Calu3 (cell line): Measurements from ENCODE around the gene PRKAG2. TPM values are rescaled to one million over a fixed set of nuclear protein-coding genes. Genes with fewer than 3 reads are reported as not detected.

Experiments
- BruUV-seq: library from RNA; stranded (reverse); fragments of 400-500 nt; replicated peaks from 2 replicates; lab custom pipeline; 2021; lab: Mats Ljungman, UMichigan
- CTCF ChIA-PET: fragments of 300-600 bp; sonication (Branson Sonifier 250); formaldehyde crosslinking; loops from one replicate; lab custom pipeline; 2022; ENCODE audit warnings: antibody characterized with exemption; lab: Charles Lee
- DNase-seq: peaks from one replicate; pipeline ENCODE4 v3.0.0; 2022
- H3K27ac Mint-ChIP-seq: one replicate; pipeline ENCODE4 v1.8.0; 2022; ENCODE audit warnings: mixed read lengths; ENCODE audit not compliant: unreplicated experiment
- H3K27me3 Mint-ChIP-seq: one replicate; pipeline ENCODE4 v1.8.0; 2022; ENCODE audit warnings: mixed read lengths; ENCODE audit not compliant: unreplicated experiment
- H3K36me3 Mint-ChIP-seq: one replicate; pipeline ENCODE4 v1.8.0; 2022; ENCODE audit warnings: mild to moderate bottlenecking, moderate library complexity, mixed read lengths; ENCODE audit not compliant: insufficient read depth, unreplicated experiment
- H3K4me1 Mint-ChIP-seq: one replicate; pipeline ENCODE4 v1.8.0; 2022; ENCODE audit warnings: mild to moderate bottlenecking, low read depth, mixed read lengths; ENCODE audit not compliant: unreplicated experiment
- H3K4me3 Mint-ChIP-seq: one replicate; pipeline ENCODE4 v1.8.0; 2022; ENCODE audit warnings: mild to moderate bottlenecking, low read depth, moderate library complexity, mixed read lengths; ENCODE audit not compliant: unreplicated experiment
- H3K9me3 Mint-ChIP-seq: one replicate; pipeline ENCODE4 v1.8.0; 2022; ENCODE audit warnings: low read depth, mixed read lengths; ENCODE audit not compliant: unreplicated experiment
- intact Hi-C: fragments of 100-400 bp; cut with micrococcal nuclease; formaldehyde crosslinking; loops from one replicate; pipeline ENCODE4 v1.10.0; 2022; ENCODE audit not compliant: unreplicated experiment
- total RNA-seq: library from RNA; stranded (reverse); gene quantifications from 2 replicates; pipeline ENCODE4 v1.2.3, GENCODE V29; 2022
- TF ChIP-seq, protein P1 (sequence below): fragments of 200-600 bp; IDR thresholded peaks from one replicate; pipeline ENCODE4 v1.8.0; 2022; ENCODE audit warnings: antibody characterized with exemption; ENCODE audit not compliant: unreplicated experiment

Gene PRKAG2
- total RNA-seq, 1 experiment from 2014 or later: 22.4 TPM

DNA sequence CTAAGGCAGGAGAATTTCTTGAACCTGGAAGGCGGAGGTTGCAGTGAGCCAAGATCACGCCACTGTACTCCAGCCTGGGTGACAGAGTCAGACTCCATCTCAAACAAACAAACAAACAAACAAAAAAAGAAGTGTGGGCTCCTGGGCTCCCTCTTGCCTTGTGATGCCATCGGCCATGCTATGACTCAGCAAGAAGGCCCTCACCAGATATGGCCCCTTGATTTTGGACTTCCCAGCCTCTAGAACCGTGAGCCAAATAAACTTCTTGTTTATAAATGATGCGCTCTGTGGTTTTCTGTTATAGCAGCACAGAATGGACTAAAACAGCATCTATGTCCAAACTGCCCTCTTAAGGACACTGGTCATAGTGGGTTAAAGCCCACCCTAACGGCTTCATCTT, 327.3 kb downstream of the PRKAG2 start:
- intact Hi-C loops: no loop called here
- no TSS peak for BruUV-seq
- no peaks in the 10 kb centered on the region for H3K9me3 Mint-ChIP-seq
- peaks cover 13% of the 10 kb centered on the region for H3K36me3 Mint-ChIP-seq
- TF ChIP-seq, protein P1, sequence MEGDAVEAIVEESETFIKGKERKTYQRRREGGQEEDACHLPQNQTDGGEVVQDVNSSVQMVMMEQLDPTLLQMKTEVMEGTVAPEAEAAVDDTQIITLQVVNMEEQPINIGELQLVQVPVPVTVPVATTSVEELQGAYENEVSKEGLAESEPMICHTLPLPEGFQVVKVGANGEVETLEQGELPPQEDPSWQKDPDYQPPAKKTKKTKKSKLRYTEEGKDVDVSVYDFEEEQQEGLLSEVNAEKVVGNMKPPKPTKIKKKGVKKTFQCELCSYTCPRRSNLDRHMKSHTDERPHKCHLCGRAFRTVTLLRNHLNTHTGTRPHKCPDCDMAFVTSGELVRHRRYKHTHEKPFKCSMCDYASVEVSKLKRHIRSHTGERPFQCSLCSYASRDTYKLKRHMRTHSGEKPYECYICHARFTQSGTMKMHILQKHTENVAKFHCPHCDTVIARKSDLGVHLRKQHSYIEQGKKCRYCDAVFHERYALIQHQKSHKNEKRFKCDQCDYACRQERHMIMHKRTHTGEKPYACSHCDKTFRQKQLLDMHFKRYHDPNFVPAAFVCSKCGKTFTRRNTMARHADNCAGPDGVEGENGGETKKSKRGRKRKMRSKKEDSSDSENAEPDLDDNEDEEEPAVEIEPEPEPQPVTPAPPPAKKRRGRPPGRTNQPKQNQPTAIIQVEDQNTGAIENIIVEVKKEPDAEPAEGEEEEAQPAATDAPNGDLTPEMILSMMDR: no peak
- no peak for DNase-seq
- H3K4me1 Mint-ChIP-seq: peaks cover 38% of the 10 kb centered on the region
- CTCF ChIA-PET: interaction anchor here (0.7 kb wide), 1 partner anchor 29 kb away, joined by 5 read pairs; no protein-coding TSS in a partner anchor
- H3K27ac Mint-ChIP-seq: no peak overlapping the region
- peaks cover 17% of the 10 kb centered on the region for H3K27me3 Mint-ChIP-seq
- no peak overlapping the region for H3K4me3 Mint-ChIP-seq

DNA sequence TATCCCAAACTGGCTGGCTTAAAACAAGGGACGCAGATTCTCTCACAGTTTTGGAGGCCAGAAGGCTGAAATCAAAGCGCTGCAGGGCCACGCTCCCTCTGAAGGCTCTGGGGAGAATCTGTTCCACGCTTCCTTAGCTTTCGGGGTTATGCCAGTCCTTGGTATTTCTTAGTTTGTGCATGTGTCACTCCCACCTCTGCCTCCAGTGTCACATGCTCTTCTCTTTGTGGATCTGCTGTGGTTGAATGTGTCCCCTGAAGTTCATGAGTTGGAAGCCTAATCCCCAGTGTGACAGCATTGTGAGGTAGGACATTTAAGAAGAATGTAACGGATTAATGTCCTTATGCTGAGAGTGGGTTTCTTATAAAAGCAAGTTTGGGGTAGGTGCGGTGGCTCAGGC, 327.8 kb downstream of the PRKAG2 start:
- Mint-ChIP-seq H3K4me1 (peaks cover 38% of the 10 kb centered on the region), H3K36me3 (peaks cover 10% of the 10 kb centered on the region), H3K27ac (no peak overlapping the region), H3K9me3 (no peaks in the 10 kb centered on the region), H3K27me3 (peaks cover 17% of the 10 kb centered on the region), H3K4me3 (no peak overlapping the region)
- TF ChIP-seq, protein P1: no peak
- no TSS peak for BruUV-seq
- no peak for DNase-seq
- CTCF ChIA-PET: no interaction called here
- intact Hi-C loops: no loop called here

DNA sequence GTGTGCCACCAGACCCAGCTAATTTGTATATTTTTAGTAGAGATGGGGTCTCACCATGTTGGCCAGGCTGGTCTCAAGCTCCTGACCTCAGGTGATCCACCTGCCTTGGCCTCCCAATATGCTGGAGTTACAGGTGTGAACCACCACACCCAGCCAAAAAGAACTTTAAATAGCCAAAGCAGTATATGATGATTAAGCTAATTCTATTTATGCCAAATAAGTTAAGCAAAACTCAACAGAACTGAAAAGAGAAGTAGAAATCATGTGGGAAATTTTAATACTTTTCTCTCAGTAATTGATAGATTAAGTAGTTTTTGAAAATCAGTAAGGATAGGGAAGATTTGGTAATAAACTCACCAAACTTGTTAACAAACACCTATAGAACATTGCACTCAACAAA, 332.7 kb downstream of the PRKAG2 start:
- BruUV-seq: no TSS peak
- DNase-seq: no peak
- Mint-ChIP-seq H3K4me1 (no peaks in the 10 kb centered on the region), H3K4me3 (no peak overlapping the region), H3K36me3 (no peaks in the 10 kb centered on the region), H3K27me3 (peaks cover 26% of the 10 kb centered on the region), H3K9me3 (no peaks in the 10 kb centered on the region), H3K27ac (no peak overlapping the region)
- intact Hi-C loops: no loop called here
- CTCF ChIA-PET: no interaction called here
- TF ChIP-seq, protein P1: no peak

DNA sequence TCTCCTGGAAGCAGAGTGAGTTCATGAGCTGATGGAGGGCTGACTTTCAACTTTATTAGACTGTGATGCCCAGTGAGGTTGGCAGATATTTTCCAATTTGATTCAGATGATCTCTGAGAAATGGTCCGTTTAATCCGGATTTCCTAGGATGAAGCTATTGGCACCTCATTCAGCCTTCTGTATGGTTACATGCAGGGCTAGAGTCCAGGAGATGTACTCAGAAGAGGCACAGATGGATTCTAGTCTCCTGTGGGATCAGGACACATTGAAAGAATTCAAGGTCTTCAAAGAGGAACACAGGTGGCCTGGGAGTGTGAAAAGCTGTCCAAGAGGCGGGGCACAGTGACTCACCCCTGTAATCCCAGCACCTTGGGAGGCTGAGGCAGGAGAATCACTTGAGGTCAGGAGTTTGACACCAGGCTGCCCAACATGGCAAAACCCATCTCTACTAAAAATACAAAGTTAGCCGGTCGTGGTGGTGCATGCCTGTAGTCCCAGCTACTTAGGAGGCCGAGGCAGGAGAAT, 334.2 kb downstream of the PRKAG2 start:
- intact Hi-C loops: no loop called here
- CTCF ChIA-PET: interaction anchor here (0.7 kb wide), 1 partner anchor 131 kb away, joined by 7 read pairs; no protein-coding TSS in a partner anchor
- no peaks in the 10 kb centered on the region for H3K9me3 Mint-ChIP-seq
- H3K36me3 Mint-ChIP-seq: no peaks in the 10 kb centered on the region
- no peak overlapping the region for H3K27ac Mint-ChIP-seq
- no peak overlapping the region for H3K4me3 Mint-ChIP-seq
- H3K4me1 Mint-ChIP-seq: no peaks in the 10 kb centered on the region
- no TSS peak for BruUV-seq
- TF ChIP-seq, protein P1: no peak
- peaks cover 41% of the 10 kb centered on the region for H3K27me3 Mint-ChIP-seq
- DNase-seq: no peak
